GM12874 (cell line): ENCODE data around the gene LOXHD1.

Source experiments
- CTCF ChIP-seq: IDR thresholded peaks from 2 replicates; pipeline ENCODE4 v1.5.1; 2011; ENCODE audit warnings: low read depth, mild to moderate bottlenecking, control low read depth, low read length, moderate library complexity; ENCODE audit not compliant: insufficient read depth

The LOXHD1 gene

GRCh38 chr18:46630991-46631390 is 26.0 kb downstream of the LOXHD1 start:
- no peak for TF ChIP-seq CTCF

GRCh38 chr18:46630160-46630559 is 26.9 kb downstream of the LOXHD1 start:
- no peak for TF ChIP-seq CTCF

- no peak for TF ChIP-seq CTCF
Measured at GRCh38 chr18:46629361-46629760, 27.7 kb downstream of the LOXHD1 start.

- TF ChIP-seq CTCF = no peak
Measured at GRCh38 chr18:46628206-46628605, 28.8 kb downstream of the LOXHD1 start.

- no peak for TF ChIP-seq CTCF
Measured at GRCh38 chr18:46627136-46627535, 29.9 kb downstream of the LOXHD1 start.

GRCh38 chr18:46625069-46625468 is 32.0 kb downstream of the LOXHD1 start:
- no peak for TF ChIP-seq CTCF

GRCh38 chr18:46624127-46624526 is 32.9 kb downstream of the LOXHD1 start:
- TF ChIP-seq CTCF = no peak

GRCh38 chr18:46623541-46623940 is 33.5 kb downstream of the LOXHD1 start:
- TF ChIP-seq CTCF = no peak
